KMS-11 (cell line): Measurements from ENCODE around the gene MARCKSL1.
"Not testable (repeated sequence)": the region's sequence is repeated elsewhere in the genome, so short reads cannot be mapped to it uniquely, and the experiment has no call there.

Experiments used
- H2AFZ ChIP-seq: fragments of 200-600 bp; sonication (generic); 2 replicates; pipeline ENCODE4 v1.6.1; 2016; ENCODE audit warnings: antibody characterized with exemption, mixed run types, low read depth
- H3K27ac ChIP-seq: fragments of 200-600 bp; sonication (generic); 2 replicates; pipeline ENCODE4 v1.6.1; 2016; ENCODE audit warnings: mild to moderate bottlenecking, mixed run types
- H3K27me3 ChIP-seq: fragments of 200-600 bp; sonication (generic); 2 replicates; pipeline ENCODE4 v1.6.1; 2017; ENCODE audit warnings: mild to moderate bottlenecking, low read depth, mixed run types, moderate library complexity; ENCODE audit not compliant: insufficient read depth
- H3K36me3 ChIP-seq: fragments of 200-600 bp; sonication (generic); 2 replicates; pipeline ENCODE4 v1.6.1; 2017; ENCODE audit warnings: mild to moderate bottlenecking, mixed run types; ENCODE audit not compliant: insufficient read depth
- H3K4me1 ChIP-seq: fragments of 200-600 bp; sonication (generic); 2 replicates; pipeline ENCODE4 v1.6.1; 2016; ENCODE audit warnings: mild to moderate bottlenecking, low read depth, mixed run types; ENCODE audit not compliant: poor library complexity, severe bottlenecking
- H3K4me2 ChIP-seq: fragments of 200-600 bp; sonication (generic); 2 replicates; pipeline ENCODE4 v1.7.0; 2016; ENCODE audit warnings: mild to moderate bottlenecking, mixed run types
- H3K4me3 ChIP-seq: fragments of 200-600 bp; sonication (generic); IDR thresholded peaks from 2 replicates; pipeline ENCODE4 v1.6.1; 2017; ENCODE audit warnings: low read depth, low read length, mixed read lengths; ENCODE audit not compliant: insufficient read depth
- H3K79me2 ChIP-seq: fragments of 200-600 bp; sonication (generic); 2 replicates; pipeline ENCODE4 v1.6.1; 2016; ENCODE audit warnings: low read depth, mixed run types; ENCODE audit not compliant: insufficient read depth
- H3K9ac ChIP-seq: fragments of 200-600 bp; sonication (generic); 2 replicates; pipeline ENCODE4 v1.6.1; 2016; ENCODE audit warnings: mild to moderate bottlenecking, mixed run types
- H4K20me1 ChIP-seq: fragments of 200-600 bp; sonication (generic); 2 replicates; pipeline ENCODE4 v1.6.1; 2016; ENCODE audit warnings: mild to moderate bottlenecking, mixed run types; ENCODE audit not compliant: insufficient read depth
- CTCF ChIP-seq: fragments of 200-600 bp; sonication (generic); conservative IDR thresholded peaks from 2 replicates; pipeline ENCODE4 v1.6.1; 2017; ENCODE audit warnings: low read depth, mild to moderate bottlenecking, antibody characterized with exemption, low read length, moderate library complexity, mixed read lengths

MARCKSL1 gene

GRCh38 chr1:32285658-32286057, 50.4 kb downstream of the MARCKSL1 start:
- H3K27me3 ChIP-seq, result no peaks in the 10 kb centered on the region
- no peak for TF ChIP-seq CTCF
- H3K4me3 ChIP-seq, result no peak overlapping the region
- H3K27ac ChIP-seq, result no peak overlapping the region
- no peaks in the 10 kb centered on the region for H3K36me3 ChIP-seq
- no peak overlapping the region for H2AFZ ChIP-seq
- no peak overlapping the region for H3K4me2 ChIP-seq
- no peaks in the 10 kb centered on the region for H3K4me1 ChIP-seq
- H3K79me2 ChIP-seq, result no peaks in the 10 kb centered on the region
- no peak overlapping the region for H3K9ac ChIP-seq
- no peaks in the 10 kb centered on the region for H4K20me1 ChIP-seq

DNA sequence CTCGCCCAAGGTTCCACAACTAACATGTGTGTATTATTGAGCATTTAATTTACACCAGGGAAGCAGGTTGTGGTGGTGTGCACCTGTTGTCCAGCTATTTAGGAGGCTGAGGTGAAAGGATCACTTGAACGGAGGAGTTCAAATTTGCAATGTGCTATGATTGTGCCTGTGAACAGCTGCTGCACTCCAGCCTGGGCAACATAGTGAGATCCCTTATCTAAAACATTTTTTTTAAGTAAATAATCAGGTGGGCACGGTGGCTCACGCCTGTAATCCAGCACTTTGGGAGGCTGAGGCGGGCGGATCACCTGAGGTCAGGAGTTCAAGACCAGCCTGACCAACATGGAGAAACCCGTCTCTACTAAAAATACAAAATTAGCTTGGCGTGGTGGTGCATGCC, 51.3 kb downstream of the MARCKSL1 start:
- H3K4me3 ChIP-seq, H4K20me1 ChIP-seq, H3K27me3 ChIP-seq, H3K79me2 ChIP-seq, H3K4me2 ChIP-seq, H3K4me1 ChIP-seq, H3K36me3 ChIP-seq, H3K9ac ChIP-seq, H3K27ac ChIP-seq, H2AFZ ChIP-seq: not testable (repeated sequence)
